ENCODE results near the gene LSAMP. TPM values are rescaled to one million over a fixed set of nuclear protein-coding genes. Genes with fewer than 3 reads are reported as not detected.

Gene LSAMP
- total and polyA plus RNA-seq, 2 of the 8 experiments (the other 6 are each of a cell fraction or from before 2014, with no cell fraction given), result 1.8 to 5.7 TPM

DNA sequence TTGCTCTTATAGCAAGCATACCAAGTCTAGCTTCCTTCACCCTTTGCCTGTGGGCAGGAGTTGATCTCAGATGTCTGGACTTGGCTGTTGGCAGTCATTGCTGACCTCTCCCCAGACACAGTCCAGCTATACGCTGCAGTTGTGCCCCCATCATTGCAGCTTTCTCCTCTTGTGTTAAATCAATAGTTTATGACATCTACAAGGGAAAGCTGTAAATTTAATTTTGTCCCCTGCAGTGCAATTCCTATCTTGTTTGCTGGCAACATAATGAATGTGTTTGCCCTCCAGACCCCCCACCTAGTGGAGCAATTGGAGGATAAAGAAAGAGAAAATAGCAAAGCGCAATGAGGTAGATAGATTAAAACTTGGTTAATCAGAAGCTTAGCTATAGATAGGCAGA lies 280.2 kb downstream of the LSAMP start (continued):
- TF ChIP-seq RXRA (IDR thresholded peaks at IDR 0.05; ENCODE audit: insufficient read depth, low read depth, low read length) (no peak), KDM5A (IDR thresholded peaks at IDR 0.05; ENCODE audit: low read length) (no peak), SIX5 (IDR thresholded peaks at IDR 0.05; ENCODE audit: low read depth, low read length) (no peak), CBX5 (IDR thresholded peaks at IDR 0.05; ENCODE audit: low read depth, low read length) (no peak)

All from H1 (cell line).